Upper lobe of left lung (tissue), 6 donors: ENCODE results near the gene GATAD2B. TPM values are rescaled to one million over a fixed set of nuclear protein-coding genes. Genes with fewer than 3 reads are reported as not detected.
"Not testable (repeated sequence)": the region's sequence is repeated elsewhere in the genome, so short reads cannot be mapped to it uniquely, and the experiment has no call there.

ENCODE experiments used
- ATAC-seq, 2 donors: fragments of 200-7000 bp; cut with Tn5 transposase; one replicate each; pipeline ENCODE4 v1.9.1; 2022; ENCODE audit warnings: mild to moderate bottlenecking in 2 of 2, moderate library complexity in 2 of 2; ENCODE audit not compliant: low FRiP score in 2 of 2
- DNase-seq, 2 donors: peaks; one replicate each; pipeline ENCODE4 v3.0.0-alpha.2; 2019 to 2020
- H3K27ac ChIP-seq, 4 donors: fragments of 200-600 bp; sonication (generic); one replicate each; pipeline ENCODE4 v1.5.1; 2016 to 2019
- H3K27me3 ChIP-seq, 4 donors: fragments of 200-600 bp; sonication (generic); one replicate each; pipeline ENCODE4 v1.5.1; 2017 to 2019
- H3K36me3 ChIP-seq, 4 donors: fragments of 200-600 bp; sonication (generic); one replicate each; pipeline ENCODE4 v1.5.1; 2016 to 2019
- H3K4me1 ChIP-seq, 4 donors: fragments of 200-600 bp; sonication (generic); one replicate each; pipeline ENCODE4 v1.5.1; 2018 to 2019
- H3K4me3 ChIP-seq, 4 donors: fragments of 200-600 bp; sonication (generic); one replicate each; pipeline ENCODE4 v1.5.1; 2017 to 2019; ENCODE audit warnings: mild to moderate bottlenecking in 2 of 4, moderate library complexity in 1 of 4
- H3K9me3 ChIP-seq, 4 donors: fragments of 200-600 bp; sonication (generic); one replicate each; pipeline ENCODE4 v1.5.1; 2018 to 2019
- EP300 ChIP-seq, 4 donors: sonication (generic); formaldehyde crosslinking; IDR thresholded peaks; one replicate each; pipeline ENCODE4 v1.5.1; 2017; ENCODE audit warnings: antibody characterized with exemption in 4 of 4, control low read depth in 2 of 4
- POLR2A ChIP-seq, 4 donors: fragments of 450-650 bp; IDR thresholded peaks; one replicate each; pipeline ENCODE4 v1.5.1; 2016 to 2017; ENCODE audit warnings: antibody characterized with exemption in 4 of 4, mild to moderate bottlenecking in 2 of 4
- POLR2AphosphoS5 ChIP-seq, 2 donors: sonication (generic); formaldehyde crosslinking; IDR thresholded peaks; one replicate each; pipeline ENCODE4 v1.5.1; 2017; ENCODE audit warnings: antibody characterized with exemption in 2 of 2
- WGBS, 2 donors: methylation state at CpG; one replicate each; pipeline ENCODE4 v1.1.5; 2017 to 2018; 5-methylcytosine and 5-hydroxymethylcytosine counted together
- total RNA-seq, 6 donors: library from RNA; depleted of rRNA in 4 of 6; stranded (reverse); fragments of >200 nt in 4 of 6; gene quantifications; one replicate each; pipeline versions ENCODE4 v1.1.0 to v1.2.1, GENCODE V29; 2016 to 2021
- TF ChIP-seq, protein P1 (sequence below), 6 experiments: fragments of 450-650 bp in 4 of 6; fragments of 200-600 bp in 2 of 6; sonication (generic) in 2 of 6; IDR thresholded peaks; one replicate each; pipeline ENCODE4 v1.5.1; 2016 to 2019; ENCODE audit warnings: antibody characterized with exemption in 6 of 6
- donor health status: DM: no; HTN: no; CAD: no; lungs with moderate emphysema.
- donor health status: DM: no; HTN: yes; CAD: no; lungs with severe emphysema.

The GATAD2B gene
- total RNA-seq, 6 donors from 2014 or later, result 16.0 to 50.3 (median 37.8) TPM

DNA sequence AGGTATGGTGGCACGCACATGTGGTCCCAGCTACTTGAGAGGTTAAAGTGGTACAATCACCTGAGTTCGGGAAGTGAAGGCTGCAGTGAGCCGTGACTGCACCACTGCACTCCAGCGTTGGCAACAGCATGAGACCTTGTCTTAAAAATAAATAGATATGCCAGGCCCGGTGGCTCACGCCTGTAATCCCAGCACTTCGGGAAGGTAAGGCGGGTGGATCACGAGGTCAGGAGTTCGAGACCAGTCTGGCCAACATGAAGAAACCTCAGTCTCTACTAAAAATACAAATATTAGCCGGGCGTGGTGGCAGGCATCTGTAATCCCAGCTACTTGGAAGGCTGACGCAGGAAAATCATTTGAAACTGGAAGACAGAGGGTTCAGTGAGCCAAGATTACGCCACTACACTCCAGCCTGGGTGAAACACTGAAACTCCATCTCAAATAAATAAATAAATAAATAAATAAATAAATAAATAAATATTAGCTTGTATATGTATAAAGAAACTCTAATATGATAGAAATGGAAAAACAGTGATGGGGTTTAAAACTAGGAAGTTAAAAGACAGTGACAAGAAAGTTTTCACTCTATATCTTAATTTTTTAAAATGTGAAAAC, 18.8 kb downstream of the GATAD2B start:
- H3K4me1 ChIP-seq, result peaks cover 4 to 31% (median 11%) of the 10 kb centered on the region in 4 donors
- H3K27ac ChIP-seq, result peak overlapping the region in 2 of 4 donors; percentile 4 to 5
- H3K9me3 ChIP-seq, result no peaks in the 10 kb centered on the region
- DNase-seq (no peak), ATAC-seq (peak in 1 of 2 donors; percentile 79)
- no peaks in the 10 kb centered on the region for H3K27me3 ChIP-seq
- TF ChIP-seq, protein P1, sequence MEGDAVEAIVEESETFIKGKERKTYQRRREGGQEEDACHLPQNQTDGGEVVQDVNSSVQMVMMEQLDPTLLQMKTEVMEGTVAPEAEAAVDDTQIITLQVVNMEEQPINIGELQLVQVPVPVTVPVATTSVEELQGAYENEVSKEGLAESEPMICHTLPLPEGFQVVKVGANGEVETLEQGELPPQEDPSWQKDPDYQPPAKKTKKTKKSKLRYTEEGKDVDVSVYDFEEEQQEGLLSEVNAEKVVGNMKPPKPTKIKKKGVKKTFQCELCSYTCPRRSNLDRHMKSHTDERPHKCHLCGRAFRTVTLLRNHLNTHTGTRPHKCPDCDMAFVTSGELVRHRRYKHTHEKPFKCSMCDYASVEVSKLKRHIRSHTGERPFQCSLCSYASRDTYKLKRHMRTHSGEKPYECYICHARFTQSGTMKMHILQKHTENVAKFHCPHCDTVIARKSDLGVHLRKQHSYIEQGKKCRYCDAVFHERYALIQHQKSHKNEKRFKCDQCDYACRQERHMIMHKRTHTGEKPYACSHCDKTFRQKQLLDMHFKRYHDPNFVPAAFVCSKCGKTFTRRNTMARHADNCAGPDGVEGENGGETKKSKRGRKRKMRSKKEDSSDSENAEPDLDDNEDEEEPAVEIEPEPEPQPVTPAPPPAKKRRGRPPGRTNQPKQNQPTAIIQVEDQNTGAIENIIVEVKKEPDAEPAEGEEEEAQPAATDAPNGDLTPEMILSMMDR (IDR thresholded peaks at IDR 0.05), result no peak
- H3K36me3 ChIP-seq, result peaks cover 0 to 23% (median 4%) of the 10 kb centered on the region in 4 donors
- no peak overlapping the region for H3K4me3 ChIP-seq
- WGBS, 2 donors, result 82 to 85% methylated on average over 14 of the region's 14 CpGs

DNA sequence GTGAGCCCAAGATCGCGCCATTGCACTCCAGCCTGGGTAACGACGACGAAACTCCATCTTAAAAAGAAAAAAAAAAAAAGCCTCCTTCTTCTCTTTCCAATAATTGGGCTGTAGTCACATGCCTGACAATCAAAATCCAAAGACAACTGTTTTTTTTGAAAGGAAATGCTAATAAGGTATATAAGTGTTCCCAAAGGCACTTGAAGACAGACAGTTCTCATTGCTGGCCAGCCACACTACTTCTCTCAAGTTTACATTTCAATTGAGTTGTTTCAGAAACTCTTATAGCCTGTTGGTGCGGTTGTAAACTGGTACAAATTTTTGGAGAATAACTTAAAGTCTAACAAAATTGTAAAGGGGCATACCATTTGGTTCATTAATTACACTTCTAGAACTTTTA, 23.3 kb downstream of the GATAD2B start:
- 85% methylated on average over 6 of the region's 6 CpGs for WGBS, 2 donors
- no peak for TF ChIP-seq EP300 (IDR thresholded peaks at IDR 0.05)
- TF ChIP-seq POLR2AphosphoS5 (IDR thresholded peaks at IDR 0.05), result no peak
- TF ChIP-seq POLR2A (IDR thresholded peaks at IDR 0.05), result no peak
- TF ChIP-seq, protein P1 (IDR thresholded peaks at IDR 0.05), result no peak
- peaks cover 0 to 35% (median 4%) of the 10 kb centered on the region in 4 donors for H3K36me3 ChIP-seq
- no peaks in the 10 kb centered on the region for H3K9me3 ChIP-seq
- ATAC-seq (no peak), DNase-seq (no peak)
- no peak overlapping the region for H3K4me3 ChIP-seq
- H3K4me1 ChIP-seq, result peaks cover 1 to 22% (median 10%) of the 10 kb centered on the region in 4 donors
- H3K27ac ChIP-seq, result no peak overlapping the region
- no peaks in the 10 kb centered on the region for H3K27me3 ChIP-seq

DNA sequence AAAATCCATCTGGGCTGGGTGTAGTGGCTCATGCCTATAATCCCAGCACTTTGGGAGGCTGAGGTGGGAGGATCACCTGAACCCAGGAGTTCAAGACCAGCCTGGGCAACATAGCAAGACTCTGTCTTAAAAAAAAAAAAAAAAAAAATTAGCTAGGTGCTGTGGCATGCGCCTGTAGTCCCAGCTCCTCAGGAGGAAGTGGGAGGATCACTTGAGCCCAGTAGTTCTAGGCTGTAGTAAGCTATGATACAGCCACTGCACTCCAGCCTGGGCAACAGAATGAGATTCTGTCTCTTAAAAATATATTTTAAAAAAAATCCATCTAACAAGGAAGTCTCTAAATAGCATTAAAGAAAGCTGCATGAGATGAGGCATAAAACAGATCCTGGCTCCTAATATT, 26.9 kb downstream of the GATAD2B start:
- not testable (repeated sequence) for DNase-seq, H3K9me3 ChIP-seq, H3K4me3 ChIP-seq, H3K4me1 ChIP-seq, H3K27ac ChIP-seq, H3K27me3 ChIP-seq, ATAC-seq
- H3K36me3 ChIP-seq, result peaks cover 4 to 48% (median 9%) of the 10 kb centered on the region in 4 donors
- 54 to 73% methylated on average over 1 of the region's 1 CpG for WGBS, 2 donors

DNA sequence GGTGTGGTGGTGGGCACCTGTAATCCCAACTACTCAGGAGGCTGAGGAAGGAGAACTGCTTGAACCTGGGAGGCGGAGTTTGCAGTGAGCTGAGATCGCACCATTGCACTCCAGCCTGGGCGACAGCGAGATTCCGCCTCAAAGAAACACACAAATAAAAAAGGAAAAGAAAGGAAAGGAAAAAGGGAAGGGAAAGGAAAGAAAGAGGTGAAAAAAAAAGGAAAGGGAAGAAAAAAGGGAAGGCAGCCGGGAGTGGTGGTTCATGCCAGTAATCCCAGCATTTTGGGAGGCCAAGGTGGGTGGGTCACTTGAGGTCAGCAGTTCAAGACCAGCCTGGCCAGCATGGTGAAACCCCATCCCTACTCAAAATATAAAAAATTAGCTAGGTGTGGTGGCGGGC, 31.7 kb downstream of the GATAD2B start:
- not testable (repeated sequence) for H3K27me3 ChIP-seq, H3K27ac ChIP-seq, DNase-seq, H3K4me3 ChIP-seq, H3K9me3 ChIP-seq, ATAC-seq
- peaks cover 14 to 22% (median 18%) of the 10 kb centered on the region in 4 donors for H3K4me1 ChIP-seq
- H3K36me3 ChIP-seq, result peaks cover 4 to 23% (median 7%) of the 10 kb centered on the region in 4 donors
- WGBS, 2 donors, result 91 to 97% methylated on average over 7 of the region's 7 CpGs

DNA sequence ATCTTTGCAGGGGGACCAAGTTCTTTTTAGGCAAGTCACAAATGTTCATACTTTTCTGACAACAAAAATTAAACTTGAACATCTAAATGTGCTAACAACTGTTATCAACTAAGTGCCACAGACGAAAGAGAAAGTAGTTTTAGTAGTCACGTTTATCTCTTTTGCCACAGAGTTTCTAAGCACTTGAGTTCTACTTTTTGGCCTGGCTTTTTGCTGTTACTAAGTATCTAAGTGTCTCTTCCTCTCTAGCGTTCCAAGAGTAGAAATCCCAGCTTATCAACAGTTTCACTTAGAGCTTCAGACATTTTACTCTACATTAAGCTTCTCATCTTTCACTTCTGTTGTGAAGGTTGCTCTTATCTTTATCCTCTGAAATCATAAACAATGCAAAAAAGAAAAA, 34.2 kb downstream of the GATAD2B start:
- TF ChIP-seq POLR2A (IDR thresholded peaks at IDR 0.05) (no peak), POLR2AphosphoS5 (IDR thresholded peaks at IDR 0.05) (no peak), EP300 (IDR thresholded peaks at IDR 0.05) (no peak)
- TF ChIP-seq, protein P1 (IDR thresholded peaks at IDR 0.05), result no peak
- H3K9me3 ChIP-seq, result no peaks in the 10 kb centered on the region
- no peak overlapping the region for H3K4me3 ChIP-seq
- peak overlapping the region in 1 of 4 donors; percentile 27 for H3K27ac ChIP-seq
- DNase-seq (no peak), ATAC-seq (peak in 1 of 2 donors; percentile 31)
- WGBS, 2 donors, result 4 to 8% methylated on average over 3 of the region's 3 CpGs
- peaks cover 0 to 8% (median 5%) of the 10 kb centered on the region in 4 donors for H3K36me3 ChIP-seq
- H3K4me1 ChIP-seq, result peaks cover 14 to 22% (median 18%) of the 10 kb centered on the region in 4 donors
- H3K27me3 ChIP-seq, result no peaks in the 10 kb centered on the region

DNA sequence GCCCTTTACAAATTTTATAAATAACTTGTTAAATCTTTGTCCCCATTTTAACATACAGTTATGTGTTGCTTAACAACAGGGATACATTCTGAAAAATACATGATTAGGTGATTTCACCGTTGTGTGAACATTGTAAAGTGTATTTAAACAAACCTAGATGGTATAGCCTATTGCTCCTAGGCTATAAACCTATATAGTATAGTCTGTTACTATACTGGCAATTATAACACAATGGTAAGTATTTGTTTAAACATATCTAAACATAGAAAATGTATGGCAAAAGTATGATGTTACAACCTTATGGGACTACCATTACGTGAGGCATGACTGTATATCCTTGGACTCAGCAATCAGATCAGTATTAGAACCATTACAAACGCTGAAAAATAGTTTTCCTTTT, 36.6 kb downstream of the GATAD2B start:
- H3K27me3 ChIP-seq, result no peaks in the 10 kb centered on the region
- no peak overlapping the region for H3K27ac ChIP-seq
- H3K36me3 ChIP-seq, result no peaks in the 10 kb centered on the region
- ATAC-seq (no peak), DNase-seq (no peak)
- peaks cover 27 to 35% (median 31%) of the 10 kb centered on the region in 4 donors for H3K4me1 ChIP-seq
- 73 to 86% methylated on average over 3 of the region's 3 CpGs for whole genome bisulfite sequencing, 2 donors
- H3K4me3 ChIP-seq, result no peak overlapping the region
- TF ChIP-seq POLR2AphosphoS5 (IDR thresholded peaks at IDR 0.05), result no peak
- TF ChIP-seq, protein P1 (IDR thresholded peaks at IDR 0.05), result no peak
- H3K9me3 ChIP-seq, result no peaks in the 10 kb centered on the region
